Endothelial cell of umbilical vein (primary cell): ENCODE measurements around the gene MAL. TPM values are rescaled to one million over a fixed set of nuclear protein-coding genes. Genes with fewer than 3 reads are reported as not detected.

Experiments
- BruUV-seq: library from RNA; stranded (reverse); fragments of 400-500 nt; replicated peaks from 2 replicates; lab custom pipeline; 2021; lab: Mats Ljungman, UMichigan
- CTCF ChIA-PET: fragments of 300-600, 350-600 bp; sonication (Branson Sonifier 250); formaldehyde crosslinking; loops from one replicate; lab custom pipeline; 2021; ENCODE audit warnings: antibody characterized with exemption, inconsistent platforms; lab: Charles Lee
- POLR2A ChIA-PET: fragments of 300-600, 350-600 bp; sonication (Branson Sonifier 250); formaldehyde crosslinking; loops from one replicate; lab custom pipeline; 2021; ENCODE audit warnings: antibody characterized with exemption, inconsistent platforms; lab: Charles Lee
- DNase-seq: peaks from one replicate; pipeline ENCODE4 v3.0.0-alpha.2; 2011; ENCODE audit warnings: low read depth, low spot score
- FAIRE-seq: peaks from 2 replicates; lab custom pipeline; 2011; peaks lifted over from hg19 to GRCh38; lab: Jason Lieb, UNC
- H2AFZ ChIP-seq: 2 replicates; pipeline ENCODE4 v1.6.0; 2012; ENCODE audit warnings: low read depth, low read length, control low read depth, inconsistent platforms
- H3K27ac ChIP-seq: 2 replicates; pipeline ENCODE4 v1.5.1; 2011; ENCODE audit warnings: low read depth, mild to moderate bottlenecking, control low read depth, low read length, moderate library complexity; ENCODE audit not compliant: insufficient read depth
- H3K27me3 ChIP-seq, 2 experiments: 2 replicates each; pipeline versions ENCODE4 v1.6.0 to v1.6.1; 2011; ENCODE audit warnings: low read length in 2 of 2, mixed read lengths in 1 of 2; ENCODE audit not compliant: control insufficient read depth in 2 of 2, insufficient read depth in 2 of 2
- H3K36me3 ChIP-seq, 2 experiments: 2 replicates in 1 of 2; 3 replicates in 1 of 2; pipeline ENCODE4 v1.5.1; 2011; ENCODE audit warnings: low read length in 2 of 2, mild to moderate bottlenecking in 1 of 2, moderate library complexity in 1 of 2; ENCODE audit not compliant: control insufficient read depth in 2 of 2, insufficient read depth in 2 of 2; ENCODE audit errors: extremely low read depth in 1 of 2
- H3K4me1 ChIP-seq: 3 replicates; pipeline ENCODE4 v1.5.1; 2011; ENCODE audit warnings: mild to moderate bottlenecking, low read length; ENCODE audit not compliant: control insufficient read depth, insufficient read depth; ENCODE audit errors: extremely low read depth
- H3K4me2 ChIP-seq: 2 replicates; pipeline ENCODE4 v1.6.1; 2011; ENCODE audit warnings: low read length, control low read depth, mixed read lengths; ENCODE audit not compliant: insufficient read depth
- H3K4me3 ChIP-seq, 3 experiments: fragments of 200-600 bp in 1 of 3; sonication (generic), shearing (Covaris generic) in 1 of 3; replicated peaks in 1 of 3; 2 replicates each; pipeline ENCODE4 v1.5.1; 2011 to 2016; ENCODE audit warnings: control low read depth in 3 of 3, low read length in 3 of 3, mild to moderate bottlenecking in 2 of 3, inconsistent platforms in 1 of 3, low read depth in 1 of 3, moderate library complexity in 1 of 3; ENCODE audit not compliant: insufficient read depth in 1 of 3
- H3K79me2 ChIP-seq: 2 replicates; pipeline ENCODE4 v1.6.0; 2012; ENCODE audit warnings: low read length, inconsistent platforms; ENCODE audit not compliant: control insufficient read depth, insufficient read depth
- H3K9ac ChIP-seq: replicated peaks from 2 replicates; pipeline ENCODE3; 2011; ENCODE audit warnings: low read length, control low read depth; ENCODE audit not compliant: insufficient read depth; ENCODE audit errors: extremely low read depth
- H3K9me1 ChIP-seq: replicated peaks from 3 replicates; pipeline ENCODE4 v1.6.0; 2011; ENCODE audit warnings: mild to moderate bottlenecking, low read length; ENCODE audit not compliant: control insufficient read depth, insufficient read depth; ENCODE audit errors: extremely low read depth
- H3K9me3 ChIP-seq: replicated peaks from 2 replicates; pipeline ENCODE4 v1.5.1; 2012; ENCODE audit warnings: low read length, inconsistent platforms; ENCODE audit not compliant: control insufficient read depth, insufficient read depth
- H4K20me1 ChIP-seq: replicated peaks from 2 replicates; pipeline ENCODE3; 2011; ENCODE audit warnings: mild to moderate bottlenecking, low read length; ENCODE audit not compliant: control insufficient read depth, insufficient read depth; ENCODE audit errors: extremely low read depth
- EZH2 ChIP-seq: IDR thresholded peaks from 2 replicates; pipeline ENCODE4 v1.6.1; 2012; ENCODE audit warnings: borderline replicate concordance, low read depth, mild to moderate bottlenecking, moderate library complexity, low read length, inconsistent platforms; ENCODE audit not compliant: severe bottlenecking
- FOS ChIP-seq: IDR thresholded peaks from 2 replicates; pipeline ENCODE4 v1.6.1; 2011; ENCODE audit warnings: mild to moderate bottlenecking, low read length, moderate library complexity, borderline replicate concordance; ENCODE audit not compliant: insufficient read depth
- JUN ChIP-seq: IDR thresholded peaks from 2 replicates; pipeline ENCODE4 v1.6.1; 2011; ENCODE audit warnings: borderline replicate concordance, low read depth; ENCODE audit not compliant: insufficient read length, insufficient read depth
- MYC ChIP-seq: IDR thresholded peaks from one replicate; pipeline ENCODE4 v1.6.1; 2011; ENCODE audit warnings: mild to moderate bottlenecking, low read depth, low read length
- POLR2A ChIP-seq: IDR thresholded peaks from 2 replicates; pipeline ENCODE4 v1.6.1; 2012; ENCODE audit warnings: low read depth, mild to moderate bottlenecking, control low read depth, low read length
- POLR2AphosphoS5 ChIP-seq: IDR thresholded peaks from 2 replicates; pipeline ENCODE4 v1.6.1; 2012; ENCODE audit warnings: low read depth, mild to moderate bottlenecking, control low read depth, low read length, moderate library complexity; ENCODE audit not compliant: insufficient read depth
- dilution Hi-C: fragments of 300-500 bp; cut with MboI; formaldehyde crosslinking; loops from one replicate; pipeline ENCODE4 v1.15.0; 2019; ENCODE audit warnings: low sequenced_read_pairs; ENCODE audit not compliant: extremely low pct_ligation_motif_present
- intact Hi-C: fragments of 100-400 bp; cut with micrococcal nuclease; formaldehyde crosslinking; loops from one replicate; pipeline ENCODE4 v1.10.0; 2022
- polyA plus RNA-seq, 4 experiments: library from polyadenylated mRNA; depleted of rRNA in 3 of 4; stranded (reverse) in 3 of 4; unstranded in 1 of 4; fragments of >200 nt; gene quantifications; 2 replicates each; pipeline versions ENCODE4 v1.2.1 to v1.2.3, GENCODE V29; 2011 to 2012; ENCODE audit warnings: missing spikeins in 1 of 4
- total RNA-seq: library from RNA; stranded (reverse); gene quantifications from 2 replicates; pipeline ENCODE4 v1.2.3, GENCODE V29; 2021
- TF ChIP-seq, protein P1 (sequence below), 2 donors: IDR thresholded peaks; 1 replicate in 1 of 2; 2 replicates in 1 of 2; pipeline ENCODE4 v1.5.1; 2011; ENCODE audit warnings: low read length in 2 of 2, mild to moderate bottlenecking in 2 of 2, moderate library complexity in 2 of 2, control low read depth in 1 of 2, inconsistent platforms in 1 of 2, low read depth in 1 of 2; ENCODE audit not compliant: insufficient read depth in 1 of 2; ENCODE audit errors: extremely low read depth in 1 of 2
- TF ChIP-seq, protein P2 (sequence below): IDR thresholded peaks from 2 replicates; pipeline ENCODE4 v1.6.1; 2011; ENCODE audit not compliant: insufficient read depth, insufficient read length

MAL gene
- total and polyA plus RNA-seq, 2 donors (not counting 3 experiments of a cell fraction or from before 2014, with no cell fraction given), result not detected

- DNase-seq (no peak), FAIRE-seq (no peak)
- intact Hi-C loops, result no loop called here
- Histone ChIP-seq H3K4me2 (no peak overlapping the region), H3K27me3 (peaks cover 2 to 3% of the 10 kb centered on the region in 2 experiments), H3K9ac (no peak overlapping the region), H2AFZ (no peak overlapping the region), H4K20me1 (no peaks in the 10 kb centered on the region), H3K79me2 (no peaks in the 10 kb centered on the region), H3K4me1 (no peaks in the 10 kb centered on the region), H3K36me3 (no peaks in the 10 kb centered on the region), H3K27ac (no peak overlapping the region), H3K4me3 (no peak overlapping the region), H3K9me3 (no peaks in the 10 kb centered on the region), H3K9me1 (no peaks in the 10 kb centered on the region)
- dilution Hi-C loops, result no loop called here
- ChIA-PET CTCF (no interaction called here), POLR2A (no interaction called here)
- BruUV-seq, result no TSS peak
- no peak for TF ChIP-seq EZH2
- TF ChIP-seq, protein P1, sequence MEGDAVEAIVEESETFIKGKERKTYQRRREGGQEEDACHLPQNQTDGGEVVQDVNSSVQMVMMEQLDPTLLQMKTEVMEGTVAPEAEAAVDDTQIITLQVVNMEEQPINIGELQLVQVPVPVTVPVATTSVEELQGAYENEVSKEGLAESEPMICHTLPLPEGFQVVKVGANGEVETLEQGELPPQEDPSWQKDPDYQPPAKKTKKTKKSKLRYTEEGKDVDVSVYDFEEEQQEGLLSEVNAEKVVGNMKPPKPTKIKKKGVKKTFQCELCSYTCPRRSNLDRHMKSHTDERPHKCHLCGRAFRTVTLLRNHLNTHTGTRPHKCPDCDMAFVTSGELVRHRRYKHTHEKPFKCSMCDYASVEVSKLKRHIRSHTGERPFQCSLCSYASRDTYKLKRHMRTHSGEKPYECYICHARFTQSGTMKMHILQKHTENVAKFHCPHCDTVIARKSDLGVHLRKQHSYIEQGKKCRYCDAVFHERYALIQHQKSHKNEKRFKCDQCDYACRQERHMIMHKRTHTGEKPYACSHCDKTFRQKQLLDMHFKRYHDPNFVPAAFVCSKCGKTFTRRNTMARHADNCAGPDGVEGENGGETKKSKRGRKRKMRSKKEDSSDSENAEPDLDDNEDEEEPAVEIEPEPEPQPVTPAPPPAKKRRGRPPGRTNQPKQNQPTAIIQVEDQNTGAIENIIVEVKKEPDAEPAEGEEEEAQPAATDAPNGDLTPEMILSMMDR (IDR thresholded peaks at IDR 0.05; ENCODE audit: extremely low read depth in 1 of 2, insufficient read depth in 1 of 2, low read depth in 1 of 2, low read length in 2 of 2), result no peak
- TF ChIP-seq MYC, result no peak
- TF ChIP-seq JUN, result no peak
- TF ChIP-seq FOS, result no peak
- TF ChIP-seq POLR2AphosphoS5, result no peak
- TF ChIP-seq, protein P2, sequence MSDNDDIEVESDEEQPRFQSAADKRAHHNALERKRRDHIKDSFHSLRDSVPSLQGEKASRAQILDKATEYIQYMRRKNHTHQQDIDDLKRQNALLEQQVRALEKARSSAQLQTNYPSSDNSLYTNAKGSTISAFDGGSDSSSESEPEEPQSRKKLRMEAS, result no peak
- TF ChIP-seq POLR2A, result no peak
Observed at GRCh38 chr2:94994063-94994913, 31.2 kb upstream of the MAL start.
